ENCODE data around the gene HDLBP.

- TF ChIP-seq, protein P1, sequence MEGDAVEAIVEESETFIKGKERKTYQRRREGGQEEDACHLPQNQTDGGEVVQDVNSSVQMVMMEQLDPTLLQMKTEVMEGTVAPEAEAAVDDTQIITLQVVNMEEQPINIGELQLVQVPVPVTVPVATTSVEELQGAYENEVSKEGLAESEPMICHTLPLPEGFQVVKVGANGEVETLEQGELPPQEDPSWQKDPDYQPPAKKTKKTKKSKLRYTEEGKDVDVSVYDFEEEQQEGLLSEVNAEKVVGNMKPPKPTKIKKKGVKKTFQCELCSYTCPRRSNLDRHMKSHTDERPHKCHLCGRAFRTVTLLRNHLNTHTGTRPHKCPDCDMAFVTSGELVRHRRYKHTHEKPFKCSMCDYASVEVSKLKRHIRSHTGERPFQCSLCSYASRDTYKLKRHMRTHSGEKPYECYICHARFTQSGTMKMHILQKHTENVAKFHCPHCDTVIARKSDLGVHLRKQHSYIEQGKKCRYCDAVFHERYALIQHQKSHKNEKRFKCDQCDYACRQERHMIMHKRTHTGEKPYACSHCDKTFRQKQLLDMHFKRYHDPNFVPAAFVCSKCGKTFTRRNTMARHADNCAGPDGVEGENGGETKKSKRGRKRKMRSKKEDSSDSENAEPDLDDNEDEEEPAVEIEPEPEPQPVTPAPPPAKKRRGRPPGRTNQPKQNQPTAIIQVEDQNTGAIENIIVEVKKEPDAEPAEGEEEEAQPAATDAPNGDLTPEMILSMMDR (IDR thresholded peaks at IDR 0.05; ENCODE audit: insufficient read depth, low read length, poor library complexity, severe bottlenecking), result no peak
- TF ChIP-seq EZH2phosphoT487 (conservative IDR thresholded peaks at IDR 0.05; ENCODE audit: low read length), result no peak
Observed at GRCh38 chr2:241304039-241304670, 11.3 kb downstream of the HDLBP start.

Data from SU-DHL-6 (cell line).